ENCODE measurements around the gene ATXN2L.

DNA sequence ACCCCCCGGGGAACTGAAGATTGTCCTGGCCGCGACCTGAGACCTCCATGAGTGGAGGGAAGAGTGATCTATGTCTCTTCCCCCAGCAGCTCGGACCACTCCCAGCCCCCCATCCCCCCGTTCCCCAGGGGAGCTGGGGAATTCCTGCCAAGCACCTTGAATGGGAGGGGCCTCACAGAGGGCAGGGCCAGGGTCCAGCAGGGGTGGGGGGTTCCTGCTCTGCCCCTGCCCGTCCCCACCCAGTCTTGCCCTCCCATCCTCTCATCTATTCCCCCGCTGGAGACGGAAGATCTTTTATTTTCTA, 13.9 kb downstream of the ATXN2L start:
- TF ChIP-seq, protein P1, sequence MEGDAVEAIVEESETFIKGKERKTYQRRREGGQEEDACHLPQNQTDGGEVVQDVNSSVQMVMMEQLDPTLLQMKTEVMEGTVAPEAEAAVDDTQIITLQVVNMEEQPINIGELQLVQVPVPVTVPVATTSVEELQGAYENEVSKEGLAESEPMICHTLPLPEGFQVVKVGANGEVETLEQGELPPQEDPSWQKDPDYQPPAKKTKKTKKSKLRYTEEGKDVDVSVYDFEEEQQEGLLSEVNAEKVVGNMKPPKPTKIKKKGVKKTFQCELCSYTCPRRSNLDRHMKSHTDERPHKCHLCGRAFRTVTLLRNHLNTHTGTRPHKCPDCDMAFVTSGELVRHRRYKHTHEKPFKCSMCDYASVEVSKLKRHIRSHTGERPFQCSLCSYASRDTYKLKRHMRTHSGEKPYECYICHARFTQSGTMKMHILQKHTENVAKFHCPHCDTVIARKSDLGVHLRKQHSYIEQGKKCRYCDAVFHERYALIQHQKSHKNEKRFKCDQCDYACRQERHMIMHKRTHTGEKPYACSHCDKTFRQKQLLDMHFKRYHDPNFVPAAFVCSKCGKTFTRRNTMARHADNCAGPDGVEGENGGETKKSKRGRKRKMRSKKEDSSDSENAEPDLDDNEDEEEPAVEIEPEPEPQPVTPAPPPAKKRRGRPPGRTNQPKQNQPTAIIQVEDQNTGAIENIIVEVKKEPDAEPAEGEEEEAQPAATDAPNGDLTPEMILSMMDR (IDR thresholded peaks at IDR 0.05): no peak
- no peak for TF ChIP-seq POLR2AphosphoS5 (IDR thresholded peaks at IDR 0.05)
- no peak for TF ChIP-seq POLR2A (IDR thresholded peaks at IDR 0.05)

Data from prostate gland (tissue), 2 donors.